Glomerular visceral epithelial cell (primary cell): ENCODE measurements around the gene CD163.
"Not testable (repeated sequence)": the region's sequence is repeated elsewhere in the genome, so short reads cannot be mapped to it uniquely, and the experiment has no call there.

ENCODE experiments used
- DNase-seq: peaks from one replicate; pipeline ENCODE4 v3.0.0-alpha.2; 2016; ENCODE audit errors: extremely low spot score

CD163 gene

DNA sequence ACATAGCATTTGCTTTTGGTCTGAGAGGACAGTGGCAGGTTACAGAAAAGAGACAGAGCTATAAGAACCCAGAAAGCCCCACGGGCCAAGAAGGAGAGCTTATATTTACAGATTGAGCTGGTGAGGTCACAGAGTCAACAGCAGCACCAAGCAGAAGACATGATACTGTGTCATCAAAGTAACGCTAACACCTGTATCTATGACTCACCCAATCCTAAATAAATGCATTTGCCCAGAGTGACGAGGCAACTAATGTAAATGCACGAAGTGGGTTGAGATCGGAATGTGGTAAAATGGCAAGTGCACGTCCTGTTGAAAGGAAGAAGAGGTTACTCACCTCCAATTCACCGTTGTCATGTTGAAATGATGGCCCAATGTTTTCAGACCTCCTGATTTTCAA lies 52.9 kb downstream of the CD163 start:
- DNase-seq = no peak

DNA sequence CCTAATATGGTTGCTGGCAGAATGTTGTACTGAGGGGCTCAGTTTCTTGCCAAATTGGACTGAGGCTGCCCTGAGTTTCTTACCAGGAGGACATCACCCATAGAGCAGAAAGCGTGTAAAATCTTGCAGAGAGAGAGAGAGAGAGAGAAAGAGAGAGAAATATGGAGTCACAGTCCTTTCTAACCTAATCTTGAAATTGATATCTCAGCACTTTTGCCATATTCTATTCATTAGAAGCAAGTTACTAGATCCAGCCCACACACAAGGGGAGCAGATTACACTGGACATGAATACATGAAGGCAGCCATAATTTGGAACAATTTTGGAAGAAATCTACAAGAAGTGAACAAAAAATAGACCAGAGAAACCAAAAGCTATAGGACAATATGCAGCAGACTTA lies 55.5 kb downstream of the CD163 start:
- no peak for DNase-seq

- DNase-seq = no peak
Measured at GRCh38 chr12:7444537-7444936, 59.0 kb downstream of the CD163 start.

GRCh38 chr12:7444076-7444475 lies 59.5 kb downstream of the CD163 start, which contains the start of gene CD163L1:
TSS of gene CD163L1 (minus strand) at chr12:7444153. CDS start at chr12:7444127, 26 bp downstream.
- no peak for DNase-seq

- no peak for DNase-seq
Measured at GRCh38 chr12:7441216-7441615, 62.4 kb downstream of the CD163 start.

GRCh38 chr12:7439579-7440505 lies 63.7 kb downstream of the CD163 start:
- DNase-seq = peak; percentile 25

DNA sequence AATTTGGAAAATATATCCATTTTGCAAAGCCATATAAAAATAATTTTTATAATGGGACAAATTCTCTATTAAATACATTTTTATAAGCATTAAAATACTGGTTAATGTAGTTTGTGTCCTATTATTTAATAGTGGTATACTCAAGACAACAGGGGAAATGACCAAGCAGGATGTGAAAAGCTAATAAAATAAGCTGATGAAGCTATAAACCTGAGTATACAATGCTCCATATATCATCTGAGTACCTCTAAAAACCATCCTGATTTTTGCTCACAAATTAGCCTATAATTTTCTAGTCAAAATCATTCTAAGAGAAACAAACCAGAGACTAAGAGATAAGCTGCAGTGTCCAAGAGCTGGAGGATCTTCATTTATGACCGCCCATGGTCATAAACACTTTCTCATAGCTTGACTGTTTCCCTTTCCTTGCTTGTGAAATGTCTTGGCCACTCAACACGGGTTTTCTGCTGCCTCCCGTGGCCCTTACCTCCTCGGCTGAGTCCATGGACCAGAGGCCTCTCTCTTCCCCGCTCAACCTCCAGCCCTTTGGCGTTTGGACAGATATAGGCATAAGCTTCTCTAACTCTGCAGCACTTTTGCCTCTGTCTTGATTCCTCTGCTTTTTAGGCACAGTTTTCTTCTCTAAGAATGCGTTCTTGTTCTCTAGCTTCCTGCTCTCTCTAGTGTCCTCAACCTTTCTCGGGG lies 65.1 kb downstream of the CD163 start:
- not testable (repeated sequence) for DNase-seq

DNA sequence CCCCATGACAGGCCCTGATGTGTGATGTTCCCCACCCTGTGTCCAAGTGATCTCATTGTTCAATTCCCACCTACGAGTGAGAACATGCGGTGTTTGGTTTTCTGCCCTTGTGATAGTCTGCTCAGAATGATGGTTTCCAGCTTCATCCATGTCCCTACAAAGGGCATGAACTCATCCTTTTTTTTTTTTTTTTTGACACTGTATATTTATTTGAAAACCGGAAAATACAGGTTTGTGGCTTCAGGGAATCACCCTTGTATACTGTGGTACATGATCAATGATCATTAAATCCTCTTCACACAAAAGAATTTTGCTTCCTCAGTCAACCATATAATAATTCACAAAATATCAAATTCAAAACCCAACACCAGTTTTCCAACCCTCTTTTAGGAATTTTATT lies 66.1 kb downstream of the CD163 start:
- DNase-seq = not testable (repeated sequence)

DNA sequence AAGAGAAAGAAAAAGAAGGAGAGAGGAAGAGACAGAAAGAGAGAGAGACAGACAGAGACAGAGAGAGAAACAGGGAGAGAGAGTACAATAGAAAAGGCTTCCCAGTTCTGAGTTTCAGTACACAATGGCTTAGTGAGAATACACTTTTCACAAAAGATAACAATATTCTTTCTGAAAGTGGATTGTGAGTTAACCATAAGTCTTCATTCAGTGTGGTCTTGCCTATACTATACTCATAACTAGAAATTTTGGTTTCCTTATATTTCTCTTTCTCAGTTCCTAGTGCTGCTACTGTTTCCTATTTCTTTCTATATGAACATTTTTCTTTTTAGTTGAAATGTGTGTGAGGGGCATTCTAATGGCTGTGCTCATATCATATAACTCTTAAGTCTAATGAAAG lies 68.9 kb downstream of the CD163 start:
- DNase-seq = no peak

- peak; percentile 52 for DNase-seq
Measured at GRCh38 chr12:7433276-7433822, 70.2 kb downstream of the CD163 start.

DNA sequence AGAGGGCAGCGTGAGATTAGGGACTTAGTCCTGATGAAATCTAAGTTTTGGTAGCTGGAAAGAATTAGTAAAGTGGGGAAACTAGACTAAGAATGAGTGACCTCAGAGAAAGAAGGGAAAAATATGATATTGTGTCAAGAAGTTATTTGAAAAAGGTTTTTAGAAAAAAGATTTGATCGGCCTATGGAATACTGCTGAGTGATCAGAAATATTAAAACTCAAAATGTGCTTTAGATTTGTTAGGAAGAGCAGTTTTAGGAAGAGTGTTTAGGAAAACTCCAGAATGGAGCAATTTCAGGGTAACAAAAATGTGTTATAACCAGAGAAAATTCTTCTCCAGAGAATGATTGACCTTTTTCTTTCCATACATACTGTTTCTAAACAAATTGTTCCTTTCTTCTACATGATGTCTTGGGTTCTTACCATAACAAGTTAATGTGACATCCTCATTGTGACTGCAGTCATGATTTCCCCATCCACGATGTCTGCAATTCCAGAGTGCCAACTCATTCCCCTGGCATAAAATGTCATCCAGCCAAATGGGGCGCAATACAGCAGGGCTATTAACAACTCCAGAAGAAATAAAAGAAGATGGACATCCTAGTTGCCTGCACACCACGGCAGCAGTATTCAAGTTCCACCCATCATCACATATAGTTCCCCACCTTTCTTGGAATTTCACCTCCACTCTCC lies 71.4 kb downstream of the CD163 start:
- DNase-seq = no peak
